Mesenchymal stem cell (in vitro differentiated cells and primary cell): ENCODE measurements around the gene ZNF487. TPM values are rescaled to one million over a fixed set of nuclear protein-coding genes. Genes with fewer than 3 reads are reported as not detected.

Experiments
- DNase-seq: peaks from one replicate; pipeline ENCODE4 v3.0.0-alpha.2; 2013
- H2AFZ ChIP-seq: one replicate; pipeline ENCODE4 v1.6.1; 2013; ENCODE audit warnings: low read depth, mild to moderate bottlenecking, control low read depth, inconsistent platforms, low read length, moderate library complexity
- H2AK5ac ChIP-seq: 2 replicates; pipeline ENCODE4 v1.6.1; 2013; ENCODE audit warnings: low read length, moderate library complexity, mild to moderate bottlenecking, inconsistent platforms; ENCODE audit not compliant: severe bottlenecking
- H2BK120ac ChIP-seq: one replicate; pipeline ENCODE4 v1.6.1; 2013; ENCODE audit warnings: low read depth, mild to moderate bottlenecking, inconsistent platforms, low read length, moderate library complexity
- H2BK12ac ChIP-seq, 2 experiments: one replicate each; pipeline ENCODE4 v1.6.1; 2013; ENCODE audit warnings: inconsistent platforms in 2 of 2, low read length in 2 of 2, mild to moderate bottlenecking in 2 of 2, moderate library complexity in 2 of 2, control low read depth in 1 of 2
- H2BK15ac ChIP-seq: one replicate; pipeline ENCODE4 v1.6.1; 2013; ENCODE audit warnings: mild to moderate bottlenecking, low read depth, inconsistent platforms; ENCODE audit not compliant: poor library complexity, severe bottlenecking
- H2BK5ac ChIP-seq: 2 replicates; pipeline ENCODE4 v1.6.1; 2013; ENCODE audit warnings: low read depth, mild to moderate bottlenecking, low read length, control low read depth, inconsistent platforms; ENCODE audit not compliant: poor library complexity, severe bottlenecking
- H3K14ac ChIP-seq, 2 experiments: one replicate each; pipeline ENCODE4 v1.6.1; 2013; ENCODE audit warnings: inconsistent platforms in 2 of 2, low read length in 2 of 2, control low read depth in 1 of 2, mild to moderate bottlenecking in 1 of 2, moderate library complexity in 1 of 2
- H3K18ac ChIP-seq, 2 experiments: one replicate each; pipeline ENCODE4 v1.6.1; 2013; ENCODE audit warnings: inconsistent platforms in 2 of 2, low read length in 2 of 2, control low read depth in 1 of 2, low read depth in 1 of 2, mild to moderate bottlenecking in 1 of 2
- H3K23ac ChIP-seq, 2 experiments: one replicate each; pipeline ENCODE4 v1.6.1; 2013; ENCODE audit warnings: inconsistent platforms in 2 of 2, low read length in 2 of 2, mild to moderate bottlenecking in 2 of 2, moderate library complexity in 2 of 2, control low read depth in 1 of 2
- H3K27ac ChIP-seq: 2 replicates; pipeline ENCODE4 v1.5.1; 2013; ENCODE audit warnings: mild to moderate bottlenecking, moderate library complexity, low read length, control low read depth, inconsistent platforms; ENCODE audit not compliant: poor library complexity, severe bottlenecking
- H3K27me3 ChIP-seq, 2 experiments: 2 replicates each; pipeline versions ENCODE4 v1.6.1 to v1.7.0; 2013; ENCODE audit warnings: low read length in 2 of 2, mild to moderate bottlenecking in 2 of 2, moderate library complexity in 2 of 2, control low read depth in 1 of 2, inconsistent platforms in 1 of 2; ENCODE audit not compliant: control insufficient read depth in 1 of 2, insufficient read depth in 1 of 2
- H3K36me3 ChIP-seq, 2 experiments: 2 replicates each; pipeline versions ENCODE4 v1.6.1 to v1.7.0; 2013; ENCODE audit warnings: low read length in 2 of 2, control low read depth in 1 of 2, inconsistent platforms in 1 of 2, low read depth in 1 of 2, mild to moderate bottlenecking in 1 of 2; ENCODE audit not compliant: insufficient read depth in 2 of 2, control insufficient read depth in 1 of 2
- H3K4ac ChIP-seq, 2 experiments: one replicate each; pipeline ENCODE4 v1.6.1; 2013; ENCODE audit warnings: inconsistent platforms in 2 of 2, low read length in 2 of 2, mild to moderate bottlenecking in 2 of 2, moderate library complexity in 2 of 2, control low read depth in 1 of 2, low read depth in 1 of 2
- H3K4me1 ChIP-seq: 2 replicates; pipeline ENCODE4 v1.6.1; 2013; ENCODE audit warnings: low read depth, low read length, control low read depth; ENCODE audit not compliant: control insufficient read depth, insufficient read depth
- H3K4me2 ChIP-seq: 2 replicates; pipeline ENCODE4 v1.6.1; 2013; ENCODE audit warnings: low read length, mild to moderate bottlenecking, inconsistent platforms; ENCODE audit not compliant: poor library complexity, severe bottlenecking
- H3K4me3 ChIP-seq, 2 experiments: 2 replicates each; pipeline versions ENCODE4 v1.5.1 to v1.7.0; 2013; ENCODE audit warnings: low read length in 2 of 2, mild to moderate bottlenecking in 2 of 2, control low read depth in 1 of 2, low read depth in 1 of 2; ENCODE audit not compliant: insufficient read depth in 1 of 2
- H3K79me1 ChIP-seq: replicated peaks from 2 replicates; pipeline ENCODE4 v1.6.1; 2013; ENCODE audit warnings: mild to moderate bottlenecking, control low read depth, low read length, inconsistent platforms; ENCODE audit not compliant: poor library complexity, severe bottlenecking
- H3K9ac ChIP-seq: 2 replicates; pipeline ENCODE4 v1.7.0; 2013; ENCODE audit warnings: mild to moderate bottlenecking, low read length, moderate library complexity
- H3K9me3 ChIP-seq: 2 replicates; pipeline ENCODE4 v1.7.0; 2013; ENCODE audit warnings: mild to moderate bottlenecking, low read length; ENCODE audit not compliant: control insufficient read depth
- H4K8ac ChIP-seq: one replicate; pipeline ENCODE4 v1.6.1; 2013; ENCODE audit warnings: inconsistent platforms, mild to moderate bottlenecking, low read length, moderate library complexity
- H4K91ac ChIP-seq: one replicate; pipeline ENCODE4 v1.6.1; 2013; ENCODE audit warnings: mild to moderate bottlenecking, low read length, inconsistent platforms
- WGBS: methylation state at CpG from one replicate; pipeline ENCODE4 v1.1.7; 2013; ENCODE audit warnings: mixed read lengths; 5-methylcytosine and 5-hydroxymethylcytosine counted together
- small RNA-seq: library from polyadenylated mRNA; stranded (forward); fragments of <200 nt; extraction: miRNeasy Mini kit (QIAGEN cat#:217004); gene quantifications from one replicate; pipeline ENCODE3, GENCODE V24; 2013; ENCODE audit warnings: low read depth

ZNF487 gene

DNA sequence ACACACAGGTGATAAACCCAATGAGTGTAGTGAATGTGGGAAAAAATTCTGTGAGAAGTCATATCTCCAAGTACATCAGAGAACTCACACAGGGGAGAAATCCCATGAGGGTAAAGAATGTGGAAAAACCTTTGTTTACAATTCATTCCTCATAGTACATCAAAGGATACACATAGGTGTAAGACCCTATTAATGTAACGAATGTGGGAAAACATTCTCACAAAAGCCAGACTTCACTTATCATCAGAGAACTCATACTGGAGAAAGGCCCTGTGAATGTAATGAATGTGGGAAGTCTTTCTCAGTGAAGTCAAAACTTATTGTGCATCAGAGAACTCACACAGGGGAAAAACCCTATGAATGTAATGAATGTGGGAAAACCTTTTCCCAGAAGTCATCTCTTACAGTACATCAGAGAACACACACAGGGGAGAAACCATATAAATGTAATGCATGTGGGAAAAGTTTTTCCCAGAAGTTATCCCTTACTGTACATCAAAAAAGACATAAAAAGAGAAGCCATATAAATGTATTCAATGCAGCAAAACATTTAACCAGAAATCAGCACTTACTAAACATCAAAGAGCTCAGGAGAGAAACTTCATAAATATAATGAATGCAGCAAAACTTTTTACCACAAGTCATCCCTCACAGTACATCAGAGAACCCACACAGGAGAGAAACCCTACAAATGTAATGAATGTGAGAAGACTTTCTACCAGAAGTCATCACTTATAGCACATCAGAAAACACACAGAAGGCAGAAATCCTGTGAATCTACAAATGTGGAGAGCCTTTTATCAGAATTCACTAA, 87.7 kb downstream of the ZNF487 start:
- H3K18ac ChIP-seq = no peak overlapping the region
- H3K4me1 ChIP-seq = no peaks in the 10 kb centered on the region
- no peak overlapping the region for H3K9ac ChIP-seq
- no peak overlapping the region for H3K23ac ChIP-seq
- H3K27ac ChIP-seq = no peak overlapping the region
- no peak overlapping the region for H4K8ac ChIP-seq
- H3K4me3 ChIP-seq = peak overlapping the region in 1 of 2 experiments; percentile 31
- DNase-seq = peak; percentile 4
- H3K79me1 ChIP-seq = no peaks in the 10 kb centered on the region
- WGBS = no CpG with 5 or more reads among the region's 1 CpG
- no peak overlapping the region for H2BK120ac ChIP-seq
- H3K4me2 ChIP-seq = no peak overlapping the region
- H3K4ac ChIP-seq = no peak overlapping the region
- H3K36me3 ChIP-seq = no peaks in the 10 kb centered on the region
- H2BK15ac ChIP-seq = no peak overlapping the region
- H2AFZ ChIP-seq = no peak overlapping the region
- peaks cover 71% of the 10 kb centered on the region for H3K9me3 ChIP-seq
- no peaks in the 10 kb centered on the region for H3K27me3 ChIP-seq
- H2BK12ac ChIP-seq = no peak overlapping the region
- H2AK5ac ChIP-seq = no peak overlapping the region
- no peak overlapping the region for H2BK5ac ChIP-seq
- H4K91ac ChIP-seq = no peak overlapping the region
- H3K14ac ChIP-seq = no peak overlapping the region

Small RNAs within 50 kb of the gene (small RNA-seq; reads per million reads assigned to genes)
- gene RNU7-193P (not detected), gene SNORD3J (not detected)
